NB4 (cell line): ENCODE results near the gene PDLIM7.

ENCODE experiments used
- CTCF ChIP-seq: IDR thresholded peaks from one replicate; pipeline ENCODE4 v1.5.1; 2012; ENCODE audit warnings: low read depth, low read length
- MAX ChIP-seq: IDR thresholded peaks from 2 replicates; pipeline ENCODE4 v1.6.1; 2011; ENCODE audit warnings: low read depth, low read length
- POLR2A ChIP-seq: IDR thresholded peaks from 2 replicates; pipeline ENCODE4 v1.6.1; 2011; ENCODE audit warnings: mild to moderate bottlenecking; ENCODE audit not compliant: insufficient read length; ENCODE audit errors: extremely low read depth

GRCh38 chr5:177523711-177524538 lies 26.5 kb upstream of the PDLIM7 start:
- TF ChIP-seq CTCF (no peak), MAX (no peak), POLR2A (no peak)
